Measurements from ENCODE around the gene F12. TPM values are rescaled to one million over a fixed set of nuclear protein-coding genes. Genes with fewer than 3 reads are reported as not detected.
A peak's percentile ranks its signal among the peaks of the same experiment; 100 is the strongest.

F12 gene
- total RNA-seq, 2 experiments from 2014 or later = 3.8 TPM; not detected in 1

DNA sequence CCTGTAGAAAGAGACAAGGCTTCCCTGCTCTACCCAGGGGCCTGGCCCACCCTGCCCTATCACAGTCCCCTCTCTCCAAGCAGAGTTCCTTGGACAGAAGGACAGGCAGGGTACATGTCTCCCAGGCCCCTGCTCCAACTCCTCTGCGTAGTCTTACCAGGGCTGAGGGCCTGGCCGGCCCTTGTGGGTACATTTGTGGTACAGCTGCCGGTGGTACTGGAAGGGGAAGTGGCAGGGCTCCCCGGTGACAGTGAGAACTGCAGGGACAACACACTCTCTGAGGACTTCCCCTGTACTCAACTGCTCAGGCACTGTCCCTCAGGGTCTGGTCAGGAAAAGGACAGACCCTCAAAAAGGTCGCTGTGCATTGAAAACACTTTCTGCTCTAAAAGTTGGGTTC is 3.6 kb downstream of the F12 start:
- Histone ChIP-seq H3K4me3 (ENCODE audit: low read depth, low read length, poor library complexity, severe bottlenecking) (no peak overlapping the region), H3K36me3 (ENCODE audit: insufficient read depth, low read length) (no peaks in the 10 kb centered on the region), H2AFZ (ENCODE audit: low read length) (no peak overlapping the region), H3K9me3 (ENCODE audit: low read length) (no peaks in the 10 kb centered on the region), H3K4me1 (ENCODE audit: insufficient read depth, low read length, poor library complexity, severe bottlenecking) (peaks cover 21% of the 10 kb centered on the region), H3K79me2 (ENCODE audit: insufficient read depth, low read depth, low read length) (no peaks in the 10 kb centered on the region), H3K9me2 (ENCODE audit: insufficient read depth, low read length) (no peaks in the 10 kb centered on the region), H4K20me1 (ENCODE audit: insufficient read depth, low read length) (no peaks in the 10 kb centered on the region), H3K4me2 (ENCODE audit: low read length) (no peak overlapping the region), H3K27ac (ENCODE audit: low read depth, low read length, poor library complexity, severe bottlenecking) (no peak overlapping the region)
- TF ChIP-seq, protein P1, sequence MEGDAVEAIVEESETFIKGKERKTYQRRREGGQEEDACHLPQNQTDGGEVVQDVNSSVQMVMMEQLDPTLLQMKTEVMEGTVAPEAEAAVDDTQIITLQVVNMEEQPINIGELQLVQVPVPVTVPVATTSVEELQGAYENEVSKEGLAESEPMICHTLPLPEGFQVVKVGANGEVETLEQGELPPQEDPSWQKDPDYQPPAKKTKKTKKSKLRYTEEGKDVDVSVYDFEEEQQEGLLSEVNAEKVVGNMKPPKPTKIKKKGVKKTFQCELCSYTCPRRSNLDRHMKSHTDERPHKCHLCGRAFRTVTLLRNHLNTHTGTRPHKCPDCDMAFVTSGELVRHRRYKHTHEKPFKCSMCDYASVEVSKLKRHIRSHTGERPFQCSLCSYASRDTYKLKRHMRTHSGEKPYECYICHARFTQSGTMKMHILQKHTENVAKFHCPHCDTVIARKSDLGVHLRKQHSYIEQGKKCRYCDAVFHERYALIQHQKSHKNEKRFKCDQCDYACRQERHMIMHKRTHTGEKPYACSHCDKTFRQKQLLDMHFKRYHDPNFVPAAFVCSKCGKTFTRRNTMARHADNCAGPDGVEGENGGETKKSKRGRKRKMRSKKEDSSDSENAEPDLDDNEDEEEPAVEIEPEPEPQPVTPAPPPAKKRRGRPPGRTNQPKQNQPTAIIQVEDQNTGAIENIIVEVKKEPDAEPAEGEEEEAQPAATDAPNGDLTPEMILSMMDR (conservative IDR thresholded peaks at IDR 0.05; ENCODE audit: low read length) = no peak
- TF ChIP-seq EZH2phosphoT487 (IDR thresholded peaks at IDR 0.05; ENCODE audit: borderline replicate concordance, low read depth, low read length) = no peak
- intact Hi-C loops (cut with micrococcal nuclease; ENCODE audit: unreplicated experiment) = loop anchor here (10.0 kb wide), 1 partner anchor 189 kb away; the partner anchor contains the start of gene TMED9
- no peak for DNase-seq (ENCODE audit: low spot score)
- BruUV-seq (replicated peaks) = no TSS peak
- POLR2A ChIA-PET = interaction anchor here (1.3 kb wide), 2 partner anchors 16 to 26 kb away, joined by 3 read pairs; no protein-coding TSS in a partner anchor
- CTCF ChIA-PET (ENCODE audit: unreplicated experiment) = interaction anchor here (3.5 kb wide), 1 partner anchor 47 kb away, joined by 11 read pairs; no protein-coding TSS in a partner anchor

DNA sequence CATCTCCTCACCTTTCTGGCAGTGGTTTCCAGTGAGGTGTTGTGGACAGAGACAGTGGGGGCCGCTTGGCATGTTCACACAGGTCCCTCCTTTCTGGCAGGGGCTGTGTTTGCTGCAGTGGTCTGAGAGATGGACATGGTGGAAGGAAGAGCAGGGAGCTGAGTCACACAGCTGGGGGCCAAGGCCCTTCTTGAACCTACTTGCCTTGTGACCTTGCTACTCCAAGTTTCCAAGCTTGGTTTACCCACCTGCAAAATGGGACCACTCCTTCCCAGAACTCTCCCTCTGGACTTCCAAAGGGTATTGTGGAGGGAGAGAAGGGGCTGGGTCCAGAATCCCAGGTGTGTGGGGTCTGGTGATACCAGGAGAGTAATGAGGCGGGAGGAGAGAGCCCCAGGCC is 4.1 kb downstream of the F12 start:
- no peaks in the 10 kb centered on the region for H4K20me1 ChIP-seq (ENCODE audit: insufficient read depth, low read length)
- H3K27ac ChIP-seq (ENCODE audit: low read depth, low read length, poor library complexity, severe bottlenecking) = no peak overlapping the region
- ChIA-PET CTCF (ENCODE audit: unreplicated experiment) (interaction anchor here (3.5 kb wide), 1 partner anchor 47 kb away, joined by 11 read pairs; no protein-coding TSS in a partner anchor), POLR2A (interaction anchor here (0.6 to 2.1 kb wide), 4 partner anchors 16 to 57 kb away, joined by 3 to 9 read pairs (median 6); partner anchors contain the start of gene GRK6)
- intact Hi-C loops (cut with micrococcal nuclease; ENCODE audit: unreplicated experiment) = loop anchor here (10.0 kb wide), 1 partner anchor 189 kb away; the partner anchor contains the start of gene TMED9
- no peak overlapping the region for H3K4me2 ChIP-seq (ENCODE audit: low read length)
- no peak overlapping the region for H2AFZ ChIP-seq (ENCODE audit: low read length)
- TF ChIP-seq, protein P1 (conservative IDR thresholded peaks at IDR 0.05; ENCODE audit: low read length) = no peak
- no peak for TF ChIP-seq EZH2phosphoT487 (IDR thresholded peaks at IDR 0.05; ENCODE audit: borderline replicate concordance, low read depth, low read length)
- no peaks in the 10 kb centered on the region for H3K9me2 ChIP-seq (ENCODE audit: insufficient read depth, low read length)
- no peak for DNase-seq (ENCODE audit: low spot score)
- no peak overlapping the region for H3K4me3 ChIP-seq (ENCODE audit: low read depth, low read length, poor library complexity, severe bottlenecking)
- no peaks in the 10 kb centered on the region for H3K79me2 ChIP-seq (ENCODE audit: insufficient read depth, low read depth, low read length)
- H3K9me3 ChIP-seq (ENCODE audit: low read length) = no peaks in the 10 kb centered on the region
- H3K36me3 ChIP-seq (ENCODE audit: insufficient read depth, low read length) = no peaks in the 10 kb centered on the region
- BruUV-seq (replicated peaks) = no TSS peak
- peaks cover 18% of the 10 kb centered on the region for H3K4me1 ChIP-seq (ENCODE audit: insufficient read depth, low read length, poor library complexity, severe bottlenecking)

DNA sequence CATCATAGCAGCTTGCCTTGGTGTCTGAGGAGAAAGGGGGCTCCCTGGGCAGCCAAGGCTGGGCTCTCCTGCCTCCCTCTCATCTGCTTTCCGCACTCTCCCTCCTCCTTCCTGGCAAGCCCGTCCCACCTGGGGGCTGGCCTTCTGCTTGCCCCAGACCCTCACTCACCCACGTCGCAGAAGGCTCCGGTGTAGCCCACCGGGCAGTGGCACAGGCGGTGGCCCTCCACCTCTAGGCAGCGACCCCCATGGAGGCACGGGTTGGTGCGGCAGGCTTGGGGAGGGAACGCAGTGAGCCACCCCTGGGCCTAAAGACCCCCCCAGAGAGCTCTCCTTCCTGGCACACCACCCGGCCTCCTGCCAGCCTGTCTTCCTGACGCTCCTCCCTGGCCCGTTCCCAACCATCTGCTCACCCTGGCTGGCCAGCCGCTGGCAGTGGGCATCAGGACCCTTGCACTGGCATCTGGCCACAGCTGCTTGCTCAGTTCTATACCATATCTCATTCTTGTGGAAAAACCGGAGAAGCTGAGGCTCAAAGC is 4.7 kb downstream of the F12 start:
- peak overlapping the region; percentile 73 for H3K4me2 ChIP-seq (ENCODE audit: low read length)
- H3K27ac ChIP-seq (ENCODE audit: low read depth, low read length, poor library complexity, severe bottlenecking) = no peak overlapping the region
- CTCF ChIA-PET (ENCODE audit: unreplicated experiment) = interaction anchor here (0.6 to 3.5 kb wide), 7 partner anchors 15 to 51 kb away, joined by 3 to 25 read pairs (median 7); no protein-coding TSS in a partner anchor
- BruUV-seq (replicated peaks) = no TSS peak
- H2AFZ ChIP-seq (ENCODE audit: low read length) = peak overlapping the region; percentile 58; the same call in 1 of the 2 replicates
- no peak for TF ChIP-seq EZH2phosphoT487 (IDR thresholded peaks at IDR 0.05; ENCODE audit: borderline replicate concordance, low read depth, low read length)
- TF ChIP-seq, protein P1 (conservative IDR thresholded peaks at IDR 0.05; ENCODE audit: low read length) = no peak
- intact Hi-C loops (cut with micrococcal nuclease; ENCODE audit: unreplicated experiment) = loop anchor here (1.0 to 10.0 kb wide), 3 partner anchors 42 to 190 kb away; partner anchors contain the start of genes PRR7 and TMED9
- peaks cover 18% of the 10 kb centered on the region for H3K4me1 ChIP-seq (ENCODE audit: insufficient read depth, low read length, poor library complexity, severe bottlenecking)
- no peaks in the 10 kb centered on the region for H4K20me1 ChIP-seq (ENCODE audit: insufficient read depth, low read length)
- no peak for DNase-seq (ENCODE audit: low spot score)
- no peaks in the 10 kb centered on the region for H3K36me3 ChIP-seq (ENCODE audit: insufficient read depth, low read length)
- H3K9me2 ChIP-seq (ENCODE audit: insufficient read depth, low read length) = no peaks in the 10 kb centered on the region
- H3K79me2 ChIP-seq (ENCODE audit: insufficient read depth, low read depth, low read length) = no peaks in the 10 kb centered on the region
- POLR2A ChIA-PET = interaction anchor here (0.6 to 2.6 kb wide), 8 partner anchors 10 to 56 kb away, joined by 3 to 10 read pairs (median 5); partner anchors contain the start of gene GRK6
- H3K4me3 ChIP-seq (ENCODE audit: low read depth, low read length, poor library complexity, severe bottlenecking) = peak overlapping the region; percentile 62
- H3K9me3 ChIP-seq (ENCODE audit: low read length) = no peaks in the 10 kb centered on the region
